Naive thymus-derived CD4-positive, alpha-beta T cell (primary cell): ENCODE measurements around the gene ENG. TPM values are rescaled to one million over a fixed set of nuclear protein-coding genes. Genes with fewer than 3 reads are reported as not detected.

Experiments
- ATAC-seq: fragments of 150-1000 bp; cut with Tn5 transposase; 2 replicates; pipeline ENCODE4 v1.10.0; 2021; ENCODE audit warnings: mild to moderate bottlenecking, moderate library complexity
- CTCF ChIA-PET: fragments of 350-600 bp; sonication (Branson Sonifier 250); formaldehyde crosslinking; loops from one replicate; lab custom pipeline; 2021; ENCODE audit warnings: antibody characterized with exemption; lab: Charles Lee
- POLR2A ChIA-PET: fragments of 350-600 bp; sonication (Branson Sonifier 250); formaldehyde crosslinking; loops from one replicate; lab custom pipeline; 2021; ENCODE audit warnings: antibody characterized with exemption, inconsistent platforms; lab: Charles Lee
- DNase-seq, 9 donors: peaks; one replicate each; pipeline versions ENCODE4 v3.0.0 to v3.0.0-alpha.2; 2020 to 2022; ENCODE audit warnings: mixed read lengths in 1 of 9
- H3K27ac ChIP-seq: one replicate; pipeline ENCODE4 v1.7.0; 2013; ENCODE audit warnings: mild to moderate bottlenecking, low read depth, low read length, moderate library complexity
- H3K27me3 ChIP-seq, 2 donors: one replicate each; pipeline ENCODE4 v1.7.0; 2013; ENCODE audit warnings: low read length in 2 of 2, mild to moderate bottlenecking in 2 of 2, moderate library complexity in 2 of 2; ENCODE audit not compliant: control insufficient read depth in 2 of 2, insufficient read depth in 2 of 2
- H3K36me3 ChIP-seq, 3 experiments: 1 replicate in 2 of 3; 2 replicates in 1 of 3; pipeline ENCODE4 v1.7.0; 2013; ENCODE audit warnings: low read length in 3 of 3, mild to moderate bottlenecking in 3 of 3, moderate library complexity in 1 of 3; ENCODE audit not compliant: insufficient read depth in 3 of 3, control insufficient read depth in 2 of 3
- H3K4me1 ChIP-seq, 2 donors: one replicate each; pipeline ENCODE4 v1.7.0; 2013; ENCODE audit warnings: low read length in 2 of 2, mild to moderate bottlenecking in 2 of 2, moderate library complexity in 1 of 2; ENCODE audit not compliant: control insufficient read depth in 2 of 2, insufficient read depth in 2 of 2
- H3K4me3 ChIP-seq: 2 replicates; pipeline ENCODE4 v1.7.0; 2013; ENCODE audit warnings: mild to moderate bottlenecking, low read length
- H3K9me3 ChIP-seq, 3 experiments: 1 replicate in 2 of 3; 2 replicates in 1 of 3; pipeline ENCODE4 v1.7.0; 2013; ENCODE audit warnings: low read length in 3 of 3; ENCODE audit not compliant: control insufficient read depth in 2 of 3
- H3K27ac Mint-ChIP-seq, 9 donors: one replicate each; pipeline ENCODE4 v1.8.0; 2020 to 2022; ENCODE audit warnings: mixed read lengths in 9 of 9, mild to moderate bottlenecking in 8 of 9, moderate library complexity in 5 of 9, inconsistent platforms in 2 of 9
- H3K27me3 Mint-ChIP-seq, 5 donors: one replicate each; pipeline ENCODE4 v1.8.0; 2021 to 2022; ENCODE audit warnings: mixed read lengths in 5 of 5, mild to moderate bottlenecking in 1 of 5
- H3K36me3 Mint-ChIP-seq, 5 donors: one replicate each; pipeline ENCODE4 v1.8.0; 2020 to 2022; ENCODE audit warnings: mixed read lengths in 5 of 5, mild to moderate bottlenecking in 3 of 5, inconsistent platforms in 1 of 5
- H3K4me1 Mint-ChIP-seq, 7 donors: one replicate each; pipeline ENCODE4 v1.8.0; 2020 to 2022; ENCODE audit warnings: mixed read lengths in 7 of 7, mild to moderate bottlenecking in 3 of 7, inconsistent platforms in 1 of 7
- H3K4me3 Mint-ChIP-seq, 10 donors: one replicate each; pipeline ENCODE4 v1.8.0; 2020 to 2022; ENCODE audit warnings: mild to moderate bottlenecking in 10 of 10, mixed read lengths in 10 of 10, moderate library complexity in 6 of 10, inconsistent platforms in 2 of 10
- H3K9me3 Mint-ChIP-seq, 11 donors: one replicate each; pipeline ENCODE4 v1.8.0; 2020 to 2022; ENCODE audit warnings: mixed read lengths in 11 of 11, mild to moderate bottlenecking in 4 of 11, inconsistent platforms in 1 of 11, moderate library complexity in 1 of 11
- intact Hi-C, 2 donors: fragments of 100-400 bp; cut with micrococcal nuclease; formaldehyde crosslinking; loops; one replicate each; pipeline ENCODE4 v1.15.1; 2023
- polyA plus RNA-seq, 2 donors: library from polyadenylated mRNA; unstranded; fragments of 300-500 nt; fragmentation: Illumina TruSeq; gene quantifications; one replicate each; pipeline ENCODE4 v1.2.3, GENCODE V29; 2021
- total RNA-seq, 6 experiments: library from RNA in 5 of 6; stranded (reverse) in 5 of 6; gene quantifications; 1 replicate in 5 of 6; 2 replicates in 1 of 6; pipeline ENCODE4 v1.2.3 and lab custom pipeline; 2021 to 2026

ENG gene
- total and polyA plus RNA-seq, 7 experiments from 2014 or later: 4.5 to 25.8 (median 11.2) TPM

DNA sequence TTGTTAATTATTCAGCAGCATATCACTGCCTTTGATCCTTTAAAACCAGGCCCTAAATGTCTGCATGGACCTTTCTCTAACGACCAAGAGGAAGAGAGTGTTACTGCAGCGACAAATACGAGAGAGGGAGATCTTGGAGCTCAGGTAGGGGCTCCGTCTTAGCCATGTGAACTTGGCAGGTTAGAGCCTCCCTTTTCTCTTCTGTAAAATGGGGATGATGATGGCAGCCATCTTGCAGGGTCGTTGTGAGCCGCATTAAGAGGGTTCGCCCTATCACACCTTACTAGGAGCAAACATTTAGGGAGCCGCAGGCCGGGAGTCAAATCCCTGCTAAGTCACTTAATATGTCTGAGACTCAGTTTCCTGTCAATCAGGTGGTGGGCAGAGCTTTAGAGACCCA, 1.6 kb downstream of the ENG start:
- Mint-ChIP-seq H3K36me3 (peaks cover 18 to 28% (median 21%) of the 10 kb centered on the region in 5 donors), H3K9me3 (peaks cover 7 to 30% (median 13%) of the 10 kb centered on the region in 11 donors), H3K4me1 (peaks cover 13 to 38% (median 35%) of the 10 kb centered on the region in 7 donors), H3K27ac (peak overlapping the region in 5 of 9 donors; percentile 22 to 89 (median 63)), H3K4me3 (peak overlapping the region; percentile 4 to 91 (median 64)), H3K27me3 (no peaks in the 10 kb centered on the region)
- peaks cover 0 to 3% (median 0%) of the 10 kb centered on the region in 3 experiments for H3K36me3 ChIP-seq
- DNase-seq (no peak), ATAC-seq (no peak)
- H3K27ac ChIP-seq: no peak overlapping the region
- no peaks in the 10 kb centered on the region for H3K27me3 ChIP-seq
- intact Hi-C loops: loop anchor here in 1 of 2 donors (5.0 kb wide), 1 partner anchor 51 kb away; the partner anchor contains the start of gene FPGS
- no peak overlapping the region for H3K4me3 ChIP-seq
- H3K4me1 ChIP-seq: peaks cover 7 to 28% of the 10 kb centered on the region in 2 donors
- peaks cover 0 to 21% (median 0%) of the 10 kb centered on the region in 3 experiments for H3K9me3 ChIP-seq
- ChIA-PET POLR2A (interaction anchor here (0.6 to 2.6 kb wide), 7 partner anchors 9 to 215 kb away, joined by 3 to 15 read pairs (median 3); partner anchors contain the start of genes CDK9 and NAIF1), CTCF (interaction anchor here (0.5 to 0.9 kb wide), 2 partner anchors 118 to 810 kb away, joined by 3 read pairs; partner anchors contain the start of gene TOR2A)

DNA sequence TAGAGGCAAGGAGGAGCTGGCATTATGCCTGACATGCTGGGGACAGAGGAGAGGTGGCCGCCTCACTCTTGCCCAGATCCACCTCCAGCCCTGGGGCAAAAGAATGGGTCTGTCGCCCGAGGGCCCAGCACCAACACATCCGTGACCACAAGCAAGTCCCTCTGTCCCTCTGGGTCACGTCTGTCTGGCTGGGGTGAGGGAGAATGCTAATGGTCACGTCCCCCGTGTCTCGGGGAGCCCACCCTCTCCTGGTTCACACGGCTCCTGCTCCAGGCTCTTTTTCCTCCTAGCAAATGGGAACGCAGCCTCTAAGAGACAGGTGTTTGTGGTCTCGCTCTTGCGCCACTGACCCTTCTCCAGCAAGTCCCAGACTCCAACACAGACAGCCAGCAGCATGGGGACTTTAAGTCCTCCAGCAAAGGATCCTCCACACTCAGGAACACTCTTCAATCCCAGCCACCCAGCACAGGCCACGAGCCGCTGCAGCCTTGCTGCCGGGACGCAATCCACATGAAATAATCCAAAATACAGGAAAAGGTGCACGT, 4.1 kb downstream of the ENG start:
- POLR2A ChIA-PET: interaction anchor here (0.7 kb wide), 1 partner anchor 11 kb away, joined by 5 read pairs; no protein-coding TSS in a partner anchor
- CTCF ChIA-PET: interaction anchor here (0.7 kb wide), 1 partner anchor 66 kb away, joined by 3 read pairs; no protein-coding TSS in a partner anchor

DNA sequence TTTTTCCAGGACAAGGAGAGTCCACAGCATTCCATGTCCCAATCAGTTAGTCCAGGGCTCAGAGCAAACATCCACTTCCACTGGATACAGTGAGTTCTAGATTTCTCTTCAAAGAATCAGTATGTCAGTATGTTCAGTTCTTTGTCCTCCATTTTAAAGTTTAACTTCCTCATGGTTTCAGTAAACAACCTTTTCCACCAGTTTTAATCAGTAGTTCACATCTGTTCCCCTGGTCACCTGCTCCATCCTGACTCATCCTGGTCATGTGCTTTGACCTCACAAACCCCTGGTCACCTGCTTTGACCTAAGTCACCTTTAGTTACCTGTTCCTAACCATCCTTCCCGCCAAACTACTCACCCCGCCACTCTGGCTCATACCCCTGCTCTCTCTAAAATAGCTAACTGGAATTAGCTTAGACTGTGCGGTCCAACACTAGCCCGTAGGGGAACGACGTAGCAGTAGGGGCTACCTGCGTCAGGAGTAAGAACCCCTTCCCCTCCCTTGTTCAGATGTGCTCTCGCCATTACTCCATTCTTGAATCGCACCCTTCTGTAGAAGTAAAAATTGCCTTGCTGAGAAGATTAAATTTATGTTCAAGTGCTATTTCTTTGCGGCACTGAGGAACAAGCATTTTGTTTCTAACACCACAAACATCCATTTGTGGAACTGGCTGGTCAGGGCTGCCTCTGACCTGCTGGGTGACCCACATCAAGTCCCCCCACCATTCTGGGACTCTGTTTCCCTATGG, 5.5 kb downstream of the ENG start:
- H3K9me3 Mint-ChIP-seq: peaks cover 7 to 30% (median 13%) of the 10 kb centered on the region in 11 donors
- no peaks in the 10 kb centered on the region for H3K27me3 Mint-ChIP-seq
- H3K4me3 Mint-ChIP-seq: peak overlapping the region in 1 of 10 donors; percentile 17
- ATAC-seq (no peak), DNase-seq (no peak)
- no peak overlapping the region for H3K4me3 ChIP-seq
- peaks cover 3 to 23% (median 18%) of the 10 kb centered on the region in 7 donors for H3K4me1 Mint-ChIP-seq
- no peak overlapping the region for H3K27ac ChIP-seq
- H3K27me3 ChIP-seq: no peaks in the 10 kb centered on the region
- H3K36me3 Mint-ChIP-seq: peaks cover 18 to 28% (median 21%) of the 10 kb centered on the region in 5 donors
- H3K9me3 ChIP-seq: peaks cover 0 to 21% (median 0%) of the 10 kb centered on the region in 3 experiments
- H3K36me3 ChIP-seq: peaks cover 0 to 3% (median 0%) of the 10 kb centered on the region in 3 experiments
- peak overlapping the region in 3 of 9 donors; percentile 8 to 14 (median 9) for H3K27ac Mint-ChIP-seq
- intact Hi-C loops: no loop called here
- ChIA-PET POLR2A (no interaction called here), CTCF (no interaction called here)
- peaks cover 0 to 7% of the 10 kb centered on the region in 2 donors for H3K4me1 ChIP-seq

More for the DNA sequence above, 4.1 kb downstream of the ENG start:
- Mint-ChIP-seq H3K27me3 (no peaks in the 10 kb centered on the region), H3K9me3 (peaks cover 7 to 30% (median 13%) of the 10 kb centered on the region in 11 donors), H3K4me3 (peak overlapping the region in 1 of 10 donors; percentile 18), H3K36me3 (peaks cover 18 to 28% (median 21%) of the 10 kb centered on the region in 5 donors), H3K27ac (no peak overlapping the region), H3K4me1 (peaks cover 5 to 29% (median 27%) of the 10 kb centered on the region in 7 donors)
- no peak for ATAC-seq
- Histone ChIP-seq H3K4me1 (peaks cover 5 to 14% of the 10 kb centered on the region in 2 donors), H3K36me3 (peaks cover 0 to 3% (median 0%) of the 10 kb centered on the region in 3 experiments), H3K4me3 (no peak overlapping the region), H3K27me3 (no peaks in the 10 kb centered on the region), H3K27ac (no peak overlapping the region), H3K9me3 (peaks cover 0 to 21% (median 0%) of the 10 kb centered on the region in 3 experiments)
- intact Hi-C loops: loop anchor here in 1 of 2 donors (5.0 kb wide), 1 partner anchor 48 kb away; the partner anchor contains the start of gene FPGS
- DNase-seq: no peak

DNA sequence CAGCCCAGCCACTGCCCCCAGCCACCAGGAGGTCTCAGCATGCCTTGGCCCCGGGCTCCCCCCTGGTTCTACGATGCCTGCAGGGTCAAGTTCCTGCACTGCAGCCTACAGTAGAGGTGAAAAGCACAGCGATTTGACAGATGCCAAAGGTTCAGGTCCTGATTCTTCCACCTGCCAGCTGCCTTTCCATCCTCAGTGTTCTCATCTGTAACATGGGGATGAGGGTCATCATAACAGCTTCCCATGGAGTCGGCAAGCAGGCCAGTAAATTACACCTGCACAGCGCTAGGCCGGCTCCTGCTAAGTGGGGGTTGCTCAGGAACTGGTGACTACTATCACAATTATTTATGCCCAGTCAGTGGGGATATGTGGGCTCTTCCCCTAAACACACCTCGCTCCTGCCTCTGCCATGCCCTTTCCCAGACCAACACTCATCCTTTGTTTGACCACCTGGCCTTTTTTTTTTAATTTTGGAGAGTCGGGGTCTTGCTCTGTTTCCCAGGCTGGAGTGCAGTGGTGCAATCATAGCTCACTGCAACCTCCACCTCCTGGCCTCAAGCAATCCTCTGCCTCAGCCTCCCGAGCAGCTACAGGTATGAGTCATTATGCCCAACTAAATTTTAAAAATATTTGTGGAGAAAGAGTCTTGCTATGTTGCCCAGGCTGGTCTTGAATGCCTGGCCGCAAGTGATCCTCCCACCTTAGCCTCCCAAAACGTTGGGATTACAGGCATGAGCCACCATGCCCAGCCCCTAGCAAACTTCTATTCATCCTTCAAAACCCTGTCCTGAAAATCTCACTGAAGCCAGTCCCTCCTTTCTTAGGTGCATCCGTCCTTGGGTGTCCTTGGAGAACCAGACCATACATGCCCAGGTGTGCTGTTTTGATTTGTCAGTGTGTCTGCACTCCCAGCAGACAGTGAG, 6.4 kb downstream of the ENG start:
- intact Hi-C loops: no loop called here
- Mint-ChIP-seq H3K36me3 (peaks cover 18 to 28% (median 21%) of the 10 kb centered on the region in 5 donors), H3K27ac (peak overlapping the region in 2 of 9 donors; percentile 47 to 86), H3K4me3 (no peak overlapping the region), H3K4me1 (peaks cover 0 to 20% (median 14%) of the 10 kb centered on the region in 7 donors), H3K27me3 (no peaks in the 10 kb centered on the region), H3K9me3 (peaks cover 7 to 30% (median 13%) of the 10 kb centered on the region in 11 donors)
- ChIA-PET CTCF (interaction anchor here (0.6 to 0.8 kb wide), 2 partner anchors 21 to 349 kb away, joined by 3 read pairs; no protein-coding TSS in a partner anchor), POLR2A (no interaction called here)
- Histone ChIP-seq H3K36me3 (peaks cover 0 to 3% (median 0%) of the 10 kb centered on the region in 3 experiments), H3K27ac (no peak overlapping the region), H3K4me3 (no peak overlapping the region), H3K4me1 (peaks cover 0 to 7% of the 10 kb centered on the region in 2 donors), H3K9me3 (peaks cover 0 to 21% (median 0%) of the 10 kb centered on the region in 3 experiments), H3K27me3 (no peaks in the 10 kb centered on the region)
- ATAC-seq (no peak), DNase-seq (no peak)

DNA sequence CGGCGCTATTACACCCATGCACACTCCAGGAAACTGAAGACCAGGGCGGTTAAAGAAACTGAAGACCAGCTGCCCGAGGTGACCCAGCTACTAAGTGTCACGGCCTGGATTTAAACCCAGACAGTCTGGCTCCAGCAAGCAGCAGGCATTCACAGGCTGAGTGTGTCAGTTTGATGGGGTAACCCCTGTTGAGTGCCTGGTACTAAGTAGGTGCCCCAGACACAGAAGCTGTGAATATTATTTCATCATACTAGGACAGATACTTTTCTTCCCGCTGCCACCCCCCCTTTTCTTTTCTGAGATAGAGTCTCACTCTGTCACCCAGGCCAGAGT, 7.3 kb downstream of the ENG start:
- POLR2A ChIA-PET: no interaction called here
- CTCF ChIA-PET: interaction anchor here (0.8 kb wide), 1 partner anchor 22 kb away, joined by 3 read pairs; no protein-coding TSS in a partner anchor
- intact Hi-C loops: no loop called here
- Mint-ChIP-seq H3K4me3 (peak overlapping the region in 1 of 10 donors; percentile 70), H3K9me3 (peaks cover 7 to 30% (median 13%) of the 10 kb centered on the region in 11 donors), H3K27me3 (no peaks in the 10 kb centered on the region), H3K27ac (no peak overlapping the region), H3K36me3 (peaks cover 18 to 25% (median 24%) of the 10 kb centered on the region in 5 donors), H3K4me1 (peaks cover 0 to 12% (median 5%) of the 10 kb centered on the region in 7 donors)
- Histone ChIP-seq H3K36me3 (peaks cover 0 to 6% (median 0%) of the 10 kb centered on the region in 3 experiments), H3K4me3 (no peak overlapping the region), H3K27me3 (no peaks in the 10 kb centered on the region), H3K9me3 (peaks cover 0 to 21% (median 0%) of the 10 kb centered on the region in 3 experiments), H3K4me1 (no peaks in the 10 kb centered on the region), H3K27ac (no peak overlapping the region)
- peak; percentile 31 for ATAC-seq
- no peak for DNase-seq
